ENCODE results near the gene MEIOSIN.

DNA sequence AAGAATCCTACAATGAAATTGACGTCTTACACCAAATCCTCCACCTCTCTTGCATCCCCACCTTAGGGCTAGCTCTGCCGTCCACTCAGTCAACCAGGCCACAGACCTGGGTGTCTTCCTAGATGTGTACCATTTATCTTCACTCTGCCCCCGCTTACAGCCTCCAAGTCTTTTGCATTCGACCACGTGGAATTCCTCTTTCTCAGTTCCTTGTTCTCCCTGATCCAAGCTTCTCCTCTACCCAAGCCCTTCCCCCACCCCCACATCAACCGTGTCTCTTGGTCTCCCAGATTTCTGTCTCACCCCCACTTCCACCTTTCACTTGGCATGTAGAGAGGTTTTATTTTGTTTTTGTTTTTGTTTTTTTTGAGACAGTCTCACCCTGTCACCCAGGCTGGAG lies 60.6 kb downstream of the MEIOSIN start:
- TF ChIP-seq CTCF (conservative IDR thresholded peaks at IDR 0.05; ENCODE audit: low read depth, low read length) (no peak), EZH2 (IDR thresholded peaks at IDR 0.05; ENCODE audit: borderline replicate concordance, low read depth, low read length, poor library complexity, severe bottlenecking) (no peak)

All from A673 (cell line).